Osteoblast (primary cell): ENCODE data around the gene CRTC3. TPM values are rescaled to one million over a fixed set of nuclear protein-coding genes. Genes with fewer than 3 reads are reported as not detected.
A peak's percentile ranks its signal among the peaks of the same experiment; 100 is the strongest.

Experiments used
- DNase-seq: peaks from one replicate; pipeline ENCODE4 v3.0.0; 2011; ENCODE audit warnings: low spot score, mixed read lengths; ENCODE audit not compliant: insufficient read length; ENCODE audit errors: missing footprints
- H2AFZ ChIP-seq: 2 replicates; pipeline ENCODE4 v1.6.0; 2011; ENCODE audit warnings: mild to moderate bottlenecking, low read length
- H3K27ac ChIP-seq: 2 replicates; pipeline ENCODE4 v1.5.1; 2011; ENCODE audit warnings: mild to moderate bottlenecking, low read depth, low read length, moderate library complexity
- H3K27me3 ChIP-seq: 2 replicates; pipeline ENCODE4 v1.6.0; 2012; ENCODE audit warnings: mild to moderate bottlenecking, control low read depth, inconsistent platforms, low read length, moderate library complexity; ENCODE audit not compliant: insufficient read depth
- H3K36me3 ChIP-seq: 2 replicates; pipeline ENCODE4 v1.5.1; 2011; ENCODE audit warnings: mild to moderate bottlenecking, low read length, control low read depth, moderate library complexity; ENCODE audit not compliant: insufficient read depth
- H3K4me1 ChIP-seq: 2 replicates; pipeline ENCODE4 v1.5.1; 2011; ENCODE audit warnings: mild to moderate bottlenecking, low read length, control low read depth, moderate library complexity; ENCODE audit not compliant: insufficient read depth
- H3K4me2 ChIP-seq: 2 replicates; pipeline ENCODE4 v1.6.0; 2011; ENCODE audit warnings: mild to moderate bottlenecking, low read length; ENCODE audit not compliant: insufficient read depth
- H3K4me3 ChIP-seq: fragments of 200-600 bp; sonication (generic); 3 replicates; pipeline ENCODE4 v1.5.1; 2012; ENCODE audit warnings: mild to moderate bottlenecking, low read length, inconsistent platforms; ENCODE audit not compliant: insufficient read depth
- H3K79me2 ChIP-seq: 2 replicates; pipeline ENCODE4 v1.6.0; 2012; ENCODE audit warnings: mild to moderate bottlenecking, low read length, control low read depth, inconsistent platforms; ENCODE audit not compliant: insufficient read depth
- H3K9me3 ChIP-seq: 2 replicates; pipeline ENCODE4 v1.5.1; 2011; ENCODE audit warnings: low read depth, low read length, control low read depth
- H4K20me1 ChIP-seq: 2 replicates; pipeline ENCODE4 v1.6.0; 2012; ENCODE audit warnings: mild to moderate bottlenecking, low read length, control low read depth; ENCODE audit not compliant: insufficient read depth
- CTCF ChIP-seq: IDR thresholded peaks from 2 replicates; pipeline ENCODE4 v1.5.1; 2011; ENCODE audit warnings: mild to moderate bottlenecking, low read depth, low read length, moderate library complexity; ENCODE audit errors: extremely low read depth
- total RNA-seq: library from RNA; depleted of rRNA; stranded (reverse); fragments of >200 nt; gene quantifications from 2 replicates; pipeline ENCODE4 v1.2.3, GENCODE V29; 2012

The CRTC3 gene
- total RNA-seq, 1 donor = 25.0 TPM

- Histone ChIP-seq H3K79me2 (peaks cover 95% of the 10 kb centered on the region), H3K27ac (no peak overlapping the region), H4K20me1 (peaks cover 58% of the 10 kb centered on the region), H3K4me3 (no peak overlapping the region), H2AFZ (no peak overlapping the region), H3K4me2 (no peak overlapping the region), H3K36me3 (peaks cover 2% of the 10 kb centered on the region), H3K4me1 (no peaks in the 10 kb centered on the region), H3K9me3 (no peaks in the 10 kb centered on the region), H3K27me3 (no peaks in the 10 kb centered on the region)
- no peak for TF ChIP-seq CTCF
- DNase-seq = peak; percentile 27
Measured at GRCh38 chr15:90535254-90535653, 5.5 kb downstream of the CRTC3 start.

GRCh38 chr15:90539789-90540188 is 10.1 kb downstream of the CRTC3 start:
- no peaks in the 10 kb centered on the region for H3K4me1 ChIP-seq
- H3K9me3 ChIP-seq = no peaks in the 10 kb centered on the region
- peaks cover 15% of the 10 kb centered on the region for H3K36me3 ChIP-seq
- H3K27me3 ChIP-seq = no peaks in the 10 kb centered on the region
- H3K4me2 ChIP-seq = no peak overlapping the region
- DNase-seq = no peak
- no peak overlapping the region for H3K27ac ChIP-seq
- no peak for TF ChIP-seq CTCF
- H3K4me3 ChIP-seq = no peak overlapping the region
- H4K20me1 ChIP-seq = peaks cover 30% of the 10 kb centered on the region
- H3K79me2 ChIP-seq = peaks cover 80% of the 10 kb centered on the region
- no peak overlapping the region for H2AFZ ChIP-seq

- Histone ChIP-seq H3K27me3 (no peaks in the 10 kb centered on the region), H3K4me3 (no peak overlapping the region), H3K36me3 (peaks cover 13% of the 10 kb centered on the region), H2AFZ (no peak overlapping the region), H3K9me3 (no peaks in the 10 kb centered on the region), H4K20me1 (peaks cover 26% of the 10 kb centered on the region), H3K27ac (no peak overlapping the region), H3K4me2 (no peak overlapping the region), H3K79me2 (peaks cover 78% of the 10 kb centered on the region), H3K4me1 (no peaks in the 10 kb centered on the region)
- no peak for TF ChIP-seq CTCF
- no peak for DNase-seq
Measured at GRCh38 chr15:90540768-90541167, 11.0 kb downstream of the CRTC3 start.

- no peak overlapping the region for H3K27ac ChIP-seq
- DNase-seq = no peak
- H3K4me3 ChIP-seq = no peak overlapping the region
- peak; percentile 8 for TF ChIP-seq CTCF
- H3K4me1 ChIP-seq = no peaks in the 10 kb centered on the region
- H2AFZ ChIP-seq = no peak overlapping the region
- H3K9me3 ChIP-seq = no peaks in the 10 kb centered on the region
- H3K36me3 ChIP-seq = peaks cover 18% of the 10 kb centered on the region
- peaks cover 56% of the 10 kb centered on the region for H3K79me2 ChIP-seq
- H3K4me2 ChIP-seq = no peak overlapping the region
- H4K20me1 ChIP-seq = peaks cover 4% of the 10 kb centered on the region
- no peaks in the 10 kb centered on the region for H3K27me3 ChIP-seq
Measured at GRCh38 chr15:90545095-90545494, 15.4 kb downstream of the CRTC3 start.
